Esophagus squamous epithelium (tissue), 4 donors: ENCODE measurements around the gene LSM14B.

Experiments
- POLR2A ChIP-seq, 4 donors: fragments of 450-650 bp; IDR thresholded peaks; one replicate each; pipeline ENCODE4 v1.6.1; 2017; ENCODE audit warnings: antibody characterized with exemption in 4 of 4, mild to moderate bottlenecking in 4 of 4, moderate library complexity in 3 of 4
- TF ChIP-seq, protein P1 (sequence below), 6 experiments: fragments of 450-650 bp in 4 of 6; fragments of 200-600 bp in 2 of 6; sonication (generic) in 2 of 6; IDR thresholded peaks; one replicate each; pipeline ENCODE4 v1.5.1; 2016 to 2019; ENCODE audit warnings: antibody characterized with exemption in 6 of 6, mild to moderate bottlenecking in 4 of 6, moderate library complexity in 4 of 6

DNA sequence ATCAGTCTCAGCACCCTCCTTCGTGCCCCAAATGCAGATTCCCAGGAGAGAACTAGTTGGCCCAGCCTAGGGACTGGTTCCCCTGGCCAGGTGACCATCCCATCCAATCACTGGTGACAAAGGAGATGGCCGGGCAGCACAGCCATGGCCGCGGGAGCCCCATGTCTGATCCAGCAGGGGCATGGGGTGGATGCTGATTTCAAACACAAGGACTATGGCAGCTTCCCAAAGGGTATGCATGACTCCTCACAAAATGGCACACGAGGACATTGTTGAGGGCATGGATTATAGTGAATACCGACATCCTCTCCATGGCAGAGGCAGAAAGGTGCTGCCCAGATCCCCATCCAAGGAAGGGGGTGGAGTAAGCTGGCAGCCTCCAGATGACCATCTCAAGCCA lies 9.9 kb upstream of the LSM14B start:
- TF ChIP-seq, protein P1, sequence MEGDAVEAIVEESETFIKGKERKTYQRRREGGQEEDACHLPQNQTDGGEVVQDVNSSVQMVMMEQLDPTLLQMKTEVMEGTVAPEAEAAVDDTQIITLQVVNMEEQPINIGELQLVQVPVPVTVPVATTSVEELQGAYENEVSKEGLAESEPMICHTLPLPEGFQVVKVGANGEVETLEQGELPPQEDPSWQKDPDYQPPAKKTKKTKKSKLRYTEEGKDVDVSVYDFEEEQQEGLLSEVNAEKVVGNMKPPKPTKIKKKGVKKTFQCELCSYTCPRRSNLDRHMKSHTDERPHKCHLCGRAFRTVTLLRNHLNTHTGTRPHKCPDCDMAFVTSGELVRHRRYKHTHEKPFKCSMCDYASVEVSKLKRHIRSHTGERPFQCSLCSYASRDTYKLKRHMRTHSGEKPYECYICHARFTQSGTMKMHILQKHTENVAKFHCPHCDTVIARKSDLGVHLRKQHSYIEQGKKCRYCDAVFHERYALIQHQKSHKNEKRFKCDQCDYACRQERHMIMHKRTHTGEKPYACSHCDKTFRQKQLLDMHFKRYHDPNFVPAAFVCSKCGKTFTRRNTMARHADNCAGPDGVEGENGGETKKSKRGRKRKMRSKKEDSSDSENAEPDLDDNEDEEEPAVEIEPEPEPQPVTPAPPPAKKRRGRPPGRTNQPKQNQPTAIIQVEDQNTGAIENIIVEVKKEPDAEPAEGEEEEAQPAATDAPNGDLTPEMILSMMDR (IDR thresholded peaks at IDR 0.05) = no peak
- no peak for TF ChIP-seq POLR2A (IDR thresholded peaks at IDR 0.05)
